Measurements from ENCODE around the gene ZNF74. TPM values are rescaled to one million over a fixed set of nuclear protein-coding genes. Genes with fewer than 3 reads are reported as not detected.
A peak's percentile ranks its signal among the peaks of the same experiment; 100 is the strongest.

ZNF74 gene
- total and polyA plus RNA-seq, 10 donors, result 3.4 to 11.7 (median 6.6) TPM

DNA sequence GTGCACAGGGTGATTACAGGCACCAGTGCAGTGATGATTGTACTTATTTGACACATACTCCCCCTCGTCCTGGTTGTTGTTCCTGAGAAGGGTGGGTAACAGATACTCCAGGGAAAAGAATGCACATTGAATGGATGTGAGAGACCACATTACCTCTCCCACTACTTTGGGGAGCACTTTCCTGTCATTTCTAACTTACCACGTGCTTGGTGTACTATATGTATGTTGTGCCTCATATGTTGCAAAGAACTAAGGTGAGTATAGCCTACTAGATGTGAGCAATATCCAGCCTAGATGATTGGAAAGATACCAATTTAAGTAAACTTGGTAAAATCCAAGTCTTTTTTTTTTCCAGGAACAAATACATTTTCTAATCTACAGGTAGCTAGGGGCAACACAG, 58.0 kb downstream of the ZNF74 start:
- TF ChIP-seq POLR2AphosphoS5 (IDR thresholded peaks at IDR 0.05) (no peak), POLR2A (IDR thresholded peaks at IDR 0.05) (no peak)
- TF ChIP-seq, protein P1, sequence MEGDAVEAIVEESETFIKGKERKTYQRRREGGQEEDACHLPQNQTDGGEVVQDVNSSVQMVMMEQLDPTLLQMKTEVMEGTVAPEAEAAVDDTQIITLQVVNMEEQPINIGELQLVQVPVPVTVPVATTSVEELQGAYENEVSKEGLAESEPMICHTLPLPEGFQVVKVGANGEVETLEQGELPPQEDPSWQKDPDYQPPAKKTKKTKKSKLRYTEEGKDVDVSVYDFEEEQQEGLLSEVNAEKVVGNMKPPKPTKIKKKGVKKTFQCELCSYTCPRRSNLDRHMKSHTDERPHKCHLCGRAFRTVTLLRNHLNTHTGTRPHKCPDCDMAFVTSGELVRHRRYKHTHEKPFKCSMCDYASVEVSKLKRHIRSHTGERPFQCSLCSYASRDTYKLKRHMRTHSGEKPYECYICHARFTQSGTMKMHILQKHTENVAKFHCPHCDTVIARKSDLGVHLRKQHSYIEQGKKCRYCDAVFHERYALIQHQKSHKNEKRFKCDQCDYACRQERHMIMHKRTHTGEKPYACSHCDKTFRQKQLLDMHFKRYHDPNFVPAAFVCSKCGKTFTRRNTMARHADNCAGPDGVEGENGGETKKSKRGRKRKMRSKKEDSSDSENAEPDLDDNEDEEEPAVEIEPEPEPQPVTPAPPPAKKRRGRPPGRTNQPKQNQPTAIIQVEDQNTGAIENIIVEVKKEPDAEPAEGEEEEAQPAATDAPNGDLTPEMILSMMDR (IDR thresholded peaks at IDR 0.05 in 8 of 11, conservative IDR thresholded peaks at IDR 0.05 in 3 of 11), result no peak
- intact Hi-C loops (cut with DNase I; ENCODE audit: low total_unique reads), result no loop called here
- Histone ChIP-seq H3K27me3 (replicated peaks in 1 of 7) (no peaks in the 10 kb centered on the region), H3K36me3 (peaks cover 0 to 49% (median 4%) of the 10 kb centered on the region in 6 donors), H3K9me3 (no peaks in the 10 kb centered on the region), H3K4me3 (no peak overlapping the region), H3K27ac (no peak overlapping the region), H3K4me1 (peaks cover 8 to 32% (median 15%) of the 10 kb centered on the region in 6 donors)
- no peak for DNase-seq
- WGBS, 5 donors, result 86 to 100% (median 89%) methylated on average over 2 of the region's 2 CpGs

DNA sequence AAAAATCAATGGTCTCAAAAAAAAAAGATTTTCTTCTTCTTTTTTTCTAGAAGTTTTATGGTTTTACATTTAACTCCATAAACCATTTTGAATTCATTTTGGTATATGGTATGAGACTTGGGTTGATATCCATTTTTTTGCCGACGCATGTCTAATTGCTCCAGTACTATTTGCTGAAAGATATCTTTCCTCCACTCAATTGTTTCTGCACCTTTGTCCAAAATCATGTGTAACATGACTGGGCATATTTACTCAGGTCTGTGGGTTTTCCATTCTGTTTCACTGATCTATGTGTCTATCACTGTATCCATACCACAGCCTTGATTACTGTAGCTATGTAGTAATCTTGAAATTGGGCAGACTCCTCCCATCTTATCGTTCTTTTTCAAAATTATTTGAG, 59.3 kb downstream of the ZNF74 start:
- 95 to 98% (median 97%) methylated on average over 3 of the region's 3 CpGs for WGBS, 5 donors
- no peak overlapping the region for H3K4me3 ChIP-seq
- H3K36me3 ChIP-seq, result peaks cover 0 to 59% (median 6%) of the 10 kb centered on the region in 6 donors
- no peaks in the 10 kb centered on the region for H3K9me3 ChIP-seq
- no peak overlapping the region for H3K27ac ChIP-seq
- DNase-seq, result no peak
- intact Hi-C loops (cut with DNase I; ENCODE audit: low total_unique reads), result no loop called here
- H3K4me1 ChIP-seq, result peaks cover 8 to 42% (median 17%) of the 10 kb centered on the region in 6 donors
- H3K27me3 ChIP-seq (replicated peaks in 1 of 7), result no peaks in the 10 kb centered on the region
- TF ChIP-seq, protein P1 (IDR thresholded peaks at IDR 0.05 in 8 of 11, conservative IDR thresholded peaks at IDR 0.05 in 3 of 11), result no peak
- TF ChIP-seq POLR2A (IDR thresholded peaks at IDR 0.05) (no peak), POLR2AphosphoS5 (IDR thresholded peaks at IDR 0.05) (no peak)

DNA sequence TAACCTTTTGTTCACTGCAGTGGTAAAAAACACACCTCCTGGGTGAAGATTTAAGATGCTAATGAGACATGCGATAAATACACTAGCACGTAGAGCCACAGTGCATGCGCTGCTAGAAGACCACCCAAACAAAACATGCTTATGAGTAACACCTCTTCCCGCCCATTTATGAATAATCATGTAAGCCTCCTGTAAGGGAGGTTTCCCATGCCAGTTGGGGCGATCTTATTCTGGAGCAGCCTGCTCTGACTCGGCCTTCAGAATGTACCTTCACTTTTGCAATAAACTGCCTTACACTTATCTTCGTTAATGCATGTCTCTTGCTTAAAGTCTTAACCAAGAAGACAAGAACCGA, 61.7 kb downstream of the ZNF74 start:
- 76 to 93% (median 81%) methylated on average over 8 of the region's 8 CpGs for WGBS, 5 donors
- no peaks in the 10 kb centered on the region for H3K27me3 ChIP-seq (replicated peaks in 1 of 7)
- TF ChIP-seq POLR2A (IDR thresholded peaks at IDR 0.05) (no peak), POLR2AphosphoS5 (IDR thresholded peaks at IDR 0.05) (no peak)
- TF ChIP-seq, protein P1 (IDR thresholded peaks at IDR 0.05 in 8 of 11, conservative IDR thresholded peaks at IDR 0.05 in 3 of 11), result no peak
- intact Hi-C loops (cut with DNase I; ENCODE audit: low total_unique reads), result loop anchor here (5.0 kb wide), 2 partner anchors 38 to 42 kb away; partner anchors contain the start of gene KLHL22
- peak; percentile 32 for DNase-seq
- peak overlapping the region in 1 of 8 donors; percentile 10 for H3K27ac ChIP-seq
- H3K4me3 ChIP-seq, result no peak overlapping the region
- peaks cover 8 to 42% (median 17%) of the 10 kb centered on the region in 6 donors for H3K4me1 ChIP-seq
- H3K9me3 ChIP-seq, result no peaks in the 10 kb centered on the region
- peaks cover 0 to 71% (median 7%) of the 10 kb centered on the region in 6 donors for H3K36me3 ChIP-seq

DNA sequence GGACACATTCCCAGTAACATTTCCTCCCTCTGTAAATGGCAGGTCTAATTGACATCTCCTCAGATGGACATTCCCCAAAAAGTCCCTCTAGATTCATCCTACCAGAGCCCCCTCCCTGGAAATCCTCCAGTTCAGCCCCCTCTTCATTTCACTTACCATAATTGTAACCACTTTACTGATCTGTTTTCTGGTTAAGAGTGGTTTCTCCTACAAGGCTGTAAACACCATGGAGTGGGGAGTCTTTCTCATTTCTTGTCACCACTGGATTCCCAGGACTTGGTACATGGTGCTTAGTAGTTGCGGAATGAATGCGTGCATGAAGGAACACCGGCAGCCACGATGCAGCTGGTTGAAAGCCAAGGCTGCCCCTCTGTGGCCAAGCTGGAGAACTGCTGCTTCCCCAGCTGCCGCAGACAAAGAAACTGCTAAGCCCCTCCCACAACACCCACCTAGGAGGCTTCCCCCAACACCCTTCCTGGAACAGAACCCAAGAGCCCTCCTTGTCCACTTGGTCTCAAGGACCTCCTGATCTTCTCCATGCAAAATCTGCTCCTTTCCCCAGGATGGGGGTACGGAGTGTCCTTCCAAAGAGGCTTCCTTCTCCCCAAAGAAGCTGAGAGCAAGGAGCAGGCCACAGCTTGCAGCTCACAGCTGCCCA, 62.2 kb downstream of the ZNF74 start:
- Histone ChIP-seq H3K36me3 (peaks cover 0 to 70% (median 4%) of the 10 kb centered on the region in 6 donors), H3K27ac (no peak overlapping the region), H3K4me3 (no peak overlapping the region), H3K9me3 (no peaks in the 10 kb centered on the region), H3K27me3 (replicated peaks in 1 of 7) (no peaks in the 10 kb centered on the region), H3K4me1 (peaks cover 8 to 42% (median 17%) of the 10 kb centered on the region in 6 donors)
- 17 to 20% (median 18%) methylated on average over 6 of the region's 6 CpGs for WGBS, 5 donors
- DNase-seq, result peak; percentile 92
- TF ChIP-seq, protein P1 (IDR thresholded peaks at IDR 0.05 in 8 of 11, conservative IDR thresholded peaks at IDR 0.05 in 3 of 11), result peak; percentile 86 to 97 (median 93)
- TF ChIP-seq POLR2AphosphoS5 (IDR thresholded peaks at IDR 0.05) (peak in 1 of 3 donors; percentile 35), POLR2A (IDR thresholded peaks at IDR 0.05) (no peak)
- intact Hi-C loops (cut with DNase I; ENCODE audit: low total_unique reads), result loop anchor here (5.0 kb wide), 2 partner anchors 39 to 41 kb away; partner anchors contain the start of gene KLHL22

All from spleen (tissue), 11 donors.